SU-DHL-6 (cell line): ENCODE data around the gene C17orf107.
"Not testable (repeated sequence)": the region's sequence is repeated elsewhere in the genome, so short reads cannot be mapped to it uniquely, and the experiment has no call there.

Experiments
- EZH2phosphoT487 ChIP-seq: fragments of 200-600 bp; sonication (generic), shearing (Covaris generic); conservative IDR thresholded peaks from 2 replicates; pipeline ENCODE4 v1.6.1; 2018; ENCODE audit warnings: mild to moderate bottlenecking, antibody characterized with exemption, low read length, moderate library complexity, mixed read lengths
- TF ChIP-seq, protein P1 (sequence below): fragments of 200-600 bp; sonication (generic); IDR thresholded peaks from one replicate; pipeline ENCODE4 v1.5.1; 2017; ENCODE audit warnings: antibody characterized with exemption, mild to moderate bottlenecking, low read length, moderate library complexity; ENCODE audit not compliant: insufficient read depth, poor library complexity, severe bottlenecking

DNA sequence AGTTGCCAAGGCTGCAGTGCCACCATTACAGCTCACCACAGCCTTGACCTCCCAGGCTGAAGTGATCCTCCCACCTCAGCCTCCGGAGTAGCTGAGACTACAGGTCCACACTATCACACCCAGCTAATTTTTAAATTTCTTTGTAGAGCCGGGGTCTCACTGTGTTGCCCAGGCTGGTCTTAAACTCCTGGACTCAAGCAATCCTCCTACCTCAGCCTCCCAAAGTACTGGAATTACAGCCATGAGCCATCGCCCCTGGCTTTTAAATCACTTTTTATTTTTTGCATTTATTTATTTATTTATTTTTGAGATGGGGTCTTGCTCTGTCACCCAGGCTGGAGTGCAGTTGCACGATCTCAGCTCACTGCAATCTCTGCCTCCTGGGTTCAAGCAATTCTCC lies 15.2 kb downstream of the C17orf107 start:
- TF ChIP-seq, protein P1, sequence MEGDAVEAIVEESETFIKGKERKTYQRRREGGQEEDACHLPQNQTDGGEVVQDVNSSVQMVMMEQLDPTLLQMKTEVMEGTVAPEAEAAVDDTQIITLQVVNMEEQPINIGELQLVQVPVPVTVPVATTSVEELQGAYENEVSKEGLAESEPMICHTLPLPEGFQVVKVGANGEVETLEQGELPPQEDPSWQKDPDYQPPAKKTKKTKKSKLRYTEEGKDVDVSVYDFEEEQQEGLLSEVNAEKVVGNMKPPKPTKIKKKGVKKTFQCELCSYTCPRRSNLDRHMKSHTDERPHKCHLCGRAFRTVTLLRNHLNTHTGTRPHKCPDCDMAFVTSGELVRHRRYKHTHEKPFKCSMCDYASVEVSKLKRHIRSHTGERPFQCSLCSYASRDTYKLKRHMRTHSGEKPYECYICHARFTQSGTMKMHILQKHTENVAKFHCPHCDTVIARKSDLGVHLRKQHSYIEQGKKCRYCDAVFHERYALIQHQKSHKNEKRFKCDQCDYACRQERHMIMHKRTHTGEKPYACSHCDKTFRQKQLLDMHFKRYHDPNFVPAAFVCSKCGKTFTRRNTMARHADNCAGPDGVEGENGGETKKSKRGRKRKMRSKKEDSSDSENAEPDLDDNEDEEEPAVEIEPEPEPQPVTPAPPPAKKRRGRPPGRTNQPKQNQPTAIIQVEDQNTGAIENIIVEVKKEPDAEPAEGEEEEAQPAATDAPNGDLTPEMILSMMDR: not testable (repeated sequence)
- TF ChIP-seq EZH2phosphoT487: not testable (repeated sequence)
